ENCODE results near the gene TLK1.

TLK1 gene

DNA sequence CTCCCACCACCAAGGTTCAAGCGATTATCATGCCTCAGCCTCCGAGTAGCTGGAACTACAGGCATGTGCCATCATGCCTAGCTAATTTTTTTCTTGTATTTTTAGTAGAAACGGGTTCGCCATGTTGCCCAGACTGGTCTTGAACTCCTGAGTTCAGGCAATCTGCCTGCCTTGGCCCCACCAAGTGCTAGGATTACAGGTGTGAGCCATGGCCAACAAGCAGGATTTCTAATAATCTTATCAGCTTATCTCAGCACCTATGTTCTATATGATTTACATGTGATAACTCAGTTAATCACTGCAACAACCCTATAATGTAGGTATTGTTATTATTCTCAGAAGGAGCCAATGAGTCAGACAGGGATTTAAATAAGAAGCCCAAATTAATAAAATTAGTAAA, 151.3 kb downstream of the TLK1 start:
- no peak overlapping the region for H3K4me3 ChIP-seq (ENCODE audit: low read depth, low read length)

DNA sequence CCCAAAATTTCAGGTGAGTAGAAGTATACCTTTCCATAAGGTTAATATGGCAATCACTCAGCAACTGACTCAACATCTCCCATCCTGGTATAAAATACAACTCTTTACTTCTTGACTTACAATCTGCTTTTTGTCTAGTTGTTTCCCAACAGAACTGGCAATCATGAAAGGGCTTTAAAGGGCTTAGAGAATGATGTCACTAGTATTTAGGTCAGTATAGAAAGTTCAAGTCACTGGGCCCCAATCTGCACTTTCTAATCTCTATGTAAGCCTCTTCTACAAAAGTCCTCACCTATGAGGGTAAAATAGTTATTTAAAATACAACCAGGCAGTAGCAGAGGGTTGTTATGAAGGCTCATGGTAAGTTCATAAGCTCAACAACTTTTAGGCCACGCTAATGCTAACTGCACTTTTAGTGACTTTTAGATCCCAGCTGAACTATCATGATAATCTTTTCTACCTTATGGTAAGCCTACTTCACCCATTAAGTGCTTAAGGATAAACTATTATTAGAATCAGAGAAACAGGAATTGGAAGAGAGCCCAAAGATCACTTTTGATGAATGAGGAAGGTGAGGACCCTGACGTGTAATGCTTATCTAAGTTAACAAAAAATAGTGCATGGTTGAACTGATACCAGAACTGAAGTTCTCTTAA, 152.0 kb downstream of the TLK1 start:
- H3K4me3 ChIP-seq (ENCODE audit: low read depth, low read length), result no peak overlapping the region

DNA sequence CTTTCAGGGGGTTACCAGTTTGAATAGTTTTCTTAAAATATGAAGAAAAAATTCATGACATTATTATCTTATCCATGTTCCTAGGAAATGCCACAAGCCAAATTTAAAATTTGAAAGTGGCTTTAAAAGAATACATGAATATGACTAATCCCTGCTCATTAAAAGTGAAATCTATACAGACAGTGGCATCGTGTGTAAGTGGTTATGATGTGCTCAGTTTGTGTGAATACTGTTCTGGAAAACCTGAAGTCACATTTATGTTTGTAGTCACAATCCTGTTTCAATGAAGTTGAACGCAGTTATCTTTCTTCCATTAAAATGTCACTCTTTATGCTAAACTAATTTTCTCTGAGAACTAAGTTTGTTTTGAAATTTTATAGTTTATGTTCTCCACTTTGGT, 155.9 kb downstream of the TLK1 start:
- no peak overlapping the region for H3K4me3 ChIP-seq (ENCODE audit: low read depth, low read length)

- no peak overlapping the region for H3K4me3 ChIP-seq (ENCODE audit: low read depth, low read length)
Observed at GRCh38 chr2:171004363-171004762, 156.3 kb downstream of the TLK1 start.

DNA sequence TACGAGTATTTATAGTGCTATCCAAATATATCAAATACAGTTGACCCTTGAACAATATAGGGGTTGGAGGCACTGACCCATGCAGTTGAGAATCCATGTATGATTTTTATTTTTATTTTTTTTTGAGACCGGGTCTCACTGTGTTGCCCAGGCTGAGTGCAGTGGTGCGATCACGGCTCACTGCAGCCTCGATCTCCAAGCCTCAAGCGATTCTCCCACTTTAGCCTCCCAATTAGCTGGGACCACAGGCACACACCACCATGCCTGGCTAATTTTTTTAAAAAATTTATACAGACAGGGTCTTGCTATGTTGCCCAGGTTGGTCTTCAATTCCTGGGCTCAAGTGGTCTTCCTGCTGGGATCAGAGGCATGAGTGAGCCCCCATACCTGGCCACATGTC, 161.0 kb downstream of the TLK1 start:
- no peak overlapping the region for H3K4me3 ChIP-seq (ENCODE audit: low read depth, low read length)

DNA sequence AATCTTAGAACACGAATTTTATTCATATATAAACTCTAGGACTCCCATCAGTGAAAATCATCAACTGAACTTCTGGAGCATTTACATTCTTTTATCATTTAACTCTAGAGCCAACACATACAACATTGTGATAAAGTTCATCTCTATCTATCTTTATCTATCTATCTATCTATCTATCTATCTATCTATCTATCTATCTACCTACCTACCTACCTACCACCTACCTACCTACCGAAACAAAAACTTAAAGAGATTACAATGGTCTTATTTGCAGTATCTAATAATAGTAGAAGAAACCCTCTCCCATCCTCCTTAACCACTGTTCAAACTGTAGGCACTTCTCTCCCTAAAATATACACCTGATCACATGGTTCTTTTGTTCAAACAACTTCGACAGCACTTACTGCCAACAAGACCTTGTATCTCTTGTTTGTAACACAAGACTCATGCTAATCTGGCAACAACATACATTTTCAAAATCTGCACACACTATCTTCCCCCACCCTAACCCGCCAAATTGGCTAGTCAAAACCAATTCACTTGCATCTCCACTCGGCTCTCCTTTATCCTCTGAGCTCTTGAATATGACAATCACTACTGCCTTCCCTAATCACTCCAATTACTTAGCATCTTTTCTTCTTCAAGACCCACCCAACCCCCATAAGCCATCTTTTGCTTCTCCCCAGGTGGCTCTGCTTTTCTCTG, 162.6 kb downstream of the TLK1 start:
- H3K4me3 ChIP-seq (ENCODE audit: low read depth, low read length), result no peak overlapping the region

- H3K4me3 ChIP-seq (ENCODE audit: low read depth, low read length), result no peak overlapping the region
Observed at GRCh38 chr2:170996316-170996715, 164.4 kb downstream of the TLK1 start.

GRCh38 chr2:170991398-170992182, 169.1 kb downstream of the TLK1 start:
- no peak overlapping the region for H3K4me3 ChIP-seq (ENCODE audit: low read depth, low read length)

DNA sequence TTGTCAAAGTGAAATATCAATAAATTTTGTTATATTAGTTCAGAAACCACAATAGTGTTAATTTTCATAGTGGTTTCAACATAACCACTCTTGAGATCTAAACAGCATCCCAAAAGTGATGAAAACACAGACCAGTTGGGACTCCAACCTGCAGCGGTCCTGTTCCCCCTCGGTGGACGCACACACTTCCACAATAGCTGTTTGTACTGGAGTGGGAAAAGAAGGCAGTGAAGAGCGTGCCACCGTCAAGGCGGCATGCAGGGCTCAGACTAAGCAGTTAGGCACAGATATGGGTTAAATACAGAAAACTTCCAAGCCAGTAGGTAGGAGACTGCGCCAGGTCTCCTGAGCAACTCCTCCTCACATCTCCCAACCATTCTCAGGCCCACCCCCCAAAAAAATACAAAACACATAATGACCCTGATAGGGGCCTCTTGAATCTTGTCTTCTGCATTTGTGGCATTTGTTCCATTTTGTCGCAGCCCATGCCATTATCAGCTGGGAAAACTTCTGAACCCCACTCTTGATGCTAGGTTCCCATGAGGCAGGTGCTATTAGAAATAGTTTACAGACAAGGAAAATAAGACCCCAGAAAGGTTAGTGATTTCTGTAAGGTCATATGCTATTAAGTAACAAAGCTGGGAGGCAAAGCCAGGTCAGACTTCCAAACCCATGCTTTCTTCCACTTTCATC, 174.0 kb downstream of the TLK1 start:
- no peak overlapping the region for H3K4me3 ChIP-seq (ENCODE audit: low read depth, low read length)

DNA sequence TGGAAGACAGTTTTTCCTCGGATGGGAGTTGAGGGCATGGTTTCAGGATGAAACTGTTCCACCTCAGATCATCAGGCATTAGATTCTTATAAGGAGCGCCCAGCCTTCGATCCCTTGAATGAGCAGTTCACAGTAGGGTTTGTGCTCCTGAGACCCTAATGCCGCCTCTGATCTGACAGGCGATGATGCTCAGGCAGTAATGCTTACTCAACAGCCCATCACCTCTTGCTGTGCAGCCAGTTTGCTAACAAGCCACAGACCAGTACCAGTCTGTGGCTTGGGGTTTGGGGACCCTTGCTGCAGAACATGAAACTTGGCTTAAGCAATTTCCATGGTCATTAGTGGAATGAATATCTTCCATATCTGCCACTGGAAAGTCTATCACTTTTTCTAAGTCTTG, 175.3 kb downstream of the TLK1 start:
- H3K4me3 ChIP-seq (ENCODE audit: low read depth, low read length), result no peak overlapping the region

DNA sequence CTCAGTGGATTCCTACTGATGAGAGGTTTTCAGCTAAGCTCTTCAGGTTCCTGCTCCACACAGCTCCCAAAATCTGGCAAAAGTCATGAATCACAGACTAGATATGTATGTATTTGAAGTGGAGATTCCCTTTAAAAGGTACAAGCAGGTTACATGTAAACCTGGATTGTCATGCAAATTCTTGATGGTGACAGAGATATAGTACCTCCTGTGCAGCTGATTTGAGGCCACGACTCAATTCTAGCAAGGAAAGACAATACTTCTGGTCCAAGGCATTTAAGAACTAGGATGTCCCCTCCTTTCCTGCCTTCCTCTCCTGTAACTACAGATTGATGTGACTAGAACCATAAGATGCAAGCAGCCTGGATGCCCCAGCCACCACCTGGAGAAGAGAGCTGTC, 176.6 kb downstream of the TLK1 start:
- no peak overlapping the region for H3K4me3 ChIP-seq (ENCODE audit: low read depth, low read length)

- no peak overlapping the region for H3K4me3 ChIP-seq (ENCODE audit: low read depth, low read length)
Observed at GRCh38 chr2:170975943-170976270, 184.8 kb downstream of the TLK1 start.

- H3K4me3 ChIP-seq (ENCODE audit: low read depth, low read length), result no peak overlapping the region
Observed at GRCh38 chr2:170975127-170975942, 185.4 kb downstream of the TLK1 start.

GRCh38 chr2:170974304-170974993, 186.2 kb downstream of the TLK1 start:
- no peak overlapping the region for H3K4me3 ChIP-seq (ENCODE audit: low read depth, low read length)

GRCh38 chr2:170973492-170974303, 187.0 kb downstream of the TLK1 start:
- H3K4me3 ChIP-seq (ENCODE audit: low read depth, low read length), result peak overlapping the region; percentile 14

DNA sequence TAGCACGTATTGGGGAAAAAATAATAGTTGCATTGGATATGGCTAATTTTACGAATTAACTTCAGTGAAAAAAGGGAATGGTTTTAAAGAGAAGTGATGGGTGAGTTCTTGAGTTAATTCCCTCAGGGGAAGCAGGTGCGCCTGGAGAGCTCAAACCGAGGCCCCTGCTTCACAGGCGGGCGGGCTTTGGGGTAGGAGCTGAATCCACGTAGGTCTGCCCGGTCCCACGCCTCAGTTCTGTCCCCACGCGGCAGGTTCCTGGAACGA, 187.5 kb downstream of the TLK1 start:
- no peak overlapping the region for H3K4me3 ChIP-seq (ENCODE audit: low read depth, low read length)

- no peak overlapping the region for H3K4me3 ChIP-seq (ENCODE audit: low read depth, low read length)
Observed at GRCh38 chr2:170972296-170973224, 188.1 kb downstream of the TLK1 start.

DNA sequence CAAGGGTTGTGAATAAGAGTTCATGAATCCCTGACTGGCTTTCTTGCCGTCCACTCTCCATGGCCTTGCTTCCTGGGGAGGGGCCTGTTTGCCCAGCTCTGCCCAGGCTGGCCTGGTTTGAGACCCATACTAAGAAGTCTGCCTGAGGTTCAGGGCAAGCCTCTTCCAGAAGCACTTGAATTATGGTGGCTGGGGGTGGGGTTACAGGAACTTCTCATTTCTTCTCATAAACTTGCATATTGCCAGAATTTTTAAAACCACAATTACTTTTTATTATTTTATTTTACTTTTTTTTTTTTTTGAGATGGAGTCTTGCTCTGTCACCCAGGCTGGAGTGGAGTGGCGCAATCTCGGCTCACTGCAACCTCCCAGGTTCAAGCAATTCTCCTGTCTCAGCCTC, 189.6 kb downstream of the TLK1 start:
- no peak overlapping the region for H3K4me3 ChIP-seq (ENCODE audit: low read depth, low read length)

Measured in iPS-11a (cell line).